PFSK-1 (cell line): Measurements from ENCODE around the gene PEX5.

Experiments used
- POLR2AphosphoS5 ChIP-seq: IDR thresholded peaks from 2 replicates; pipeline ENCODE4 v1.6.1; 2012; ENCODE audit warnings: low read depth, mild to moderate bottlenecking, control low read depth, low read length, moderate library complexity
- SIN3A ChIP-seq: IDR thresholded peaks from 2 replicates; pipeline ENCODE4 v1.6.1; 2012; ENCODE audit warnings: mild to moderate bottlenecking, low read length, moderate library complexity, borderline replicate concordance; ENCODE audit not compliant: insufficient read depth
- TAF1 ChIP-seq: IDR thresholded peaks from 2 replicates; pipeline ENCODE4 v1.6.1; 2012; ENCODE audit warnings: low read length, control low read depth, borderline replicate concordance; ENCODE audit not compliant: insufficient read depth

DNA sequence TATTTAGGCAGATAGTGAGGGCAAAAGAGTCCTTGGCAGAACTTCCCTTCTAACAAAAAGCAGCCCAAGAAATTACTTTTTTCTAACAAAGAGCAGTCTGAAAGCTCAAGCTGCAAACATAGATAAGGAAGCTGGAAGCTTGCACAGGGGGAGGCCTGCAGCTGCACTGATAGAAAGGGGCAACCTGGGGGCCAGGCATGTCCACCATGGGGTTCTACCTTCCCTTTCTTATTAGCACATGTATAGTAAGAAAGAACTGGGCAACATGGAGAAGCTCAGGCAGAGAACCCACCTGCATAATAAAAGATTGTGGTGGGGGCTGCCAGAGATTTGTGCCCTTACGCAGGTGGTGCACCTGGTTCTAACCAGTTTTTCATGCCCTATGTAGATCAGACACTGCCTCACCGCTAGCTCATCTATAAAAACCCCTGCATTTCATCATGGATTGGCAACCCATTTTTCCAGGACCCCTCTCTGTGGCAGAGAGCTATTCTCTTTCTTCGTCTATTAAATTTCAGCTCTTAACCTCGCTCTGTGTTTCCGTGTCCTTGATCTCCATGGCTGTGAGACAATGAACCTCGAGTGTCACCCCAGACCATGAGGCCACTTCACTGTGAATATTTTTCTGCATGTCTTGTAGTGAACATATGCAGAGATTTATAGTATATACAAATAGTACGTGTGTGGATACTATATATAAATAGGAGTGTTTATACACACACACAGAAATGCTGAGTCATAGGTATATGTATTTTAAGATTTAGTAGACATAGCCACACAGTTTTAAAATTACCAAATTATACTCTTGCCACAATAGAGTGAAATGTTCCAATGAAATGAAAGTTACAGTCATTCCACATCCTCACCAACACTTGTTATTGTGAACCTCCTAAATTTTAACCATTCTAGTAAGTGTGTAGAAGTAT is 53.0 kb downstream of the PEX5 start:
- TF ChIP-seq POLR2AphosphoS5 = no peak
- no peak for TF ChIP-seq TAF1
- TF ChIP-seq SIN3A = no peak
